GM12878 (cell line): ENCODE data around the gene BNIP5. TPM values are rescaled to one million over a fixed set of nuclear protein-coding genes. Genes with fewer than 3 reads are reported as not detected.

Experiments used
- ATAC-seq: fragments of 200-7000 bp; cut with Tn5 transposase; 3 replicates; pipeline ENCODE4 v1.9.1; 2020; ENCODE audit warnings: mild to moderate bottlenecking, moderate library complexity
- BruUV-seq: library from RNA; stranded (reverse); fragments of 400-500 nt; replicated peaks from 2 replicates; lab custom pipeline; 2021; lab: Mats Ljungman, UMichigan
- CTCF ChIA-PET: fragments of 300-600 bp; sonication (Branson Sonifier 250); formaldehyde crosslinking; extraction: SDS; loops from one replicate; lab custom pipeline; 2021; ENCODE audit warnings: inconsistent platforms; lab: Yijun Ruan, JAX
- POLR2A ChIA-PET: fragments of 350-600 bp; formaldehyde crosslinking; extraction: SDS; loops from one replicate; lab custom pipeline; 2021; ENCODE audit warnings: inconsistent platforms; lab: Charles Lee
- RAD21 ChIA-PET: fragments of 300-600 bp; sonication (Branson Sonifier 250); formaldehyde crosslinking; loops from one replicate; lab custom pipeline; 2023; ENCODE audit warnings: antibody characterized with exemption; ENCODE audit not compliant: unreplicated experiment; lab: Charles Lee
- SMC1A ChIA-PET: fragments of 300-600 bp; sonication (Branson Sonifier 250); formaldehyde crosslinking; loops from one replicate; lab custom pipeline; 2023; ENCODE audit not compliant: unreplicated experiment, uncharacterized antibody; lab: Charles Lee
- DNase-seq: peaks from one replicate; pipeline ENCODE4 v3.0.0-alpha.2; 2011; ENCODE audit warnings: low read depth, low spot score
- FAIRE-seq: peaks from 3 replicates; lab custom pipeline; 2011; peaks lifted over from hg19 to GRCh38; lab: Jason Lieb, UNC
- H2AFZ ChIP-seq: 2 replicates; pipeline ENCODE4 v1.6.0; 2011; ENCODE audit warnings: low read depth, low read length, control low read depth; ENCODE audit not compliant: control insufficient read depth
- H3K27ac ChIP-seq: 2 replicates; pipeline ENCODE4 v1.5.1; 2011; ENCODE audit warnings: control low read depth; ENCODE audit not compliant: control insufficient read depth, insufficient read depth
- H3K27me3 ChIP-seq, 2 experiments: replicated peaks in 1 of 2; 2 replicates each; pipeline versions ENCODE4 v1.6.0 to v1.6.1; 2011; ENCODE audit warnings: low read length in 1 of 2; ENCODE audit not compliant: control insufficient read depth in 2 of 2, insufficient read depth in 2 of 2
- H3K36me3 ChIP-seq, 2 experiments: 2 replicates each; pipeline ENCODE4 v1.5.1; 2011; ENCODE audit warnings: low read length in 1 of 2; ENCODE audit not compliant: control insufficient read depth in 2 of 2, insufficient read depth in 2 of 2
- H3K4me1 ChIP-seq: 2 replicates; pipeline ENCODE4 v1.6.1; 2011; ENCODE audit warnings: mild to moderate bottlenecking, low read length, moderate library complexity, mixed read lengths; ENCODE audit not compliant: control insufficient read depth, insufficient read depth
- H3K4me2 ChIP-seq: 2 replicates; pipeline ENCODE4 v1.6.0; 2011; ENCODE audit warnings: control low read depth; ENCODE audit not compliant: control insufficient read depth, insufficient read depth
- H3K4me3 ChIP-seq: fragments of 200-600 bp; sonication (generic); 2 replicates; pipeline ENCODE4 v1.5.1; 2016
- H3K79me2 ChIP-seq: 2 replicates; pipeline ENCODE4 v1.6.0; 2011; ENCODE audit warnings: low read length; ENCODE audit not compliant: control insufficient read depth, insufficient read depth
- H3K9ac ChIP-seq: 2 replicates; pipeline ENCODE4 v1.8.0; 2011; ENCODE audit warnings: low read length, control low read depth, mixed read lengths; ENCODE audit not compliant: control insufficient read depth, insufficient read depth
- H3K9me3 ChIP-seq: replicated peaks from 3 replicates; pipeline ENCODE4 v1.5.1; 2011; ENCODE audit warnings: mild to moderate bottlenecking, low read length; ENCODE audit not compliant: control insufficient read depth, insufficient read depth
- H4K20me1 ChIP-seq: 2 replicates; pipeline ENCODE4 v1.6.0; 2011; ENCODE audit not compliant: control insufficient read depth, insufficient read depth
- ASH2L ChIP-seq: fragments of 300-600, 200-600 bp; sonication (generic); IDR thresholded peaks from 2 replicates; pipeline ENCODE4 v1.6.1; 2017; ENCODE audit warnings: low read depth, mild to moderate bottlenecking, borderline replicate concordance
- ATF2 ChIP-seq: IDR thresholded peaks from 2 replicates; pipeline ENCODE4 v1.6.1; 2012; ENCODE audit warnings: low read length, inconsistent platforms
- BMI1 ChIP-seq: fragments of 450-650 bp; IDR thresholded peaks from 2 replicates; pipeline ENCODE4 v1.6.1; 2016; ENCODE audit warnings: mild to moderate bottlenecking, moderate library complexity, borderline replicate concordance
- E2F8 ChIP-seq: fragments of 450-650 bp; IDR thresholded peaks from 2 replicates; pipeline ENCODE4 v1.6.1; 2018; ENCODE audit warnings: mild to moderate bottlenecking, low read depth, moderate library complexity; ENCODE audit not compliant: partially characterized antibody
- E4F1 ChIP-seq: fragments of 450-650 bp; IDR thresholded peaks from 2 replicates; pipeline ENCODE4 v1.6.1; 2018; ENCODE audit warnings: borderline replicate concordance, mild to moderate bottlenecking; ENCODE audit not compliant: partially characterized antibody
- EED ChIP-seq: sonication (generic); IDR thresholded peaks from 2 replicates; pipeline ENCODE4 v1.6.1; 2016; ENCODE audit warnings: antibody characterized with exemption, low read depth
- EP300 ChIP-seq, 2 experiments: fragments of 150-350 bp in 1 of 2; IDR thresholded peaks; 2 replicates each; pipeline ENCODE4 v1.6.1; 2011 to 2012; ENCODE audit warnings: low read depth in 2 of 2, low read length in 2 of 2, borderline replicate concordance in 1 of 2, improper control_type of control experiment in 1 of 2, inconsistent platforms in 1 of 2; ENCODE audit not compliant: control insufficient read depth in 1 of 2
- KDM1A ChIP-seq: fragments of 200-600 bp; sonication (generic); IDR thresholded peaks from 2 replicates; pipeline ENCODE4 v1.6.1; 2016; ENCODE audit warnings: borderline replicate concordance
- MTA2 ChIP-seq: fragments of 450-650 bp; IDR thresholded peaks from 2 replicates; pipeline ENCODE4 v1.6.1; 2016; ENCODE audit warnings: low read depth, mild to moderate bottlenecking, moderate library complexity
- MXI1 ChIP-seq: fragments of 150-350 bp; IDR thresholded peaks from 2 replicates; pipeline ENCODE4 v1.6.1; 2011; ENCODE audit warnings: low read depth, mild to moderate bottlenecking, inconsistent platforms, low read length, improper control_type of control experiment
- RUNX3 ChIP-seq: IDR thresholded peaks from 2 replicates; pipeline ENCODE4 v1.6.1; 2012; ENCODE audit warnings: low read length, inconsistent platforms
- SIN3A ChIP-seq: IDR thresholded peaks from 2 replicates; pipeline ENCODE4 v1.6.1; 2012; ENCODE audit warnings: low read depth, low read length, improper control_type of control experiment
- SIX5 ChIP-seq: IDR thresholded peaks from 2 replicates; pipeline ENCODE4 v1.6.1; 2011; ENCODE audit warnings: mild to moderate bottlenecking, low read depth, low read length, moderate library complexity; ENCODE audit not compliant: severe bottlenecking
- TBL1XR1 ChIP-seq: IDR thresholded peaks from 2 replicates; pipeline ENCODE4 v1.6.1; 2012; ENCODE audit warnings: low read depth, low read length, improper control_type of control experiment
- USF1 ChIP-seq: IDR thresholded peaks from 2 replicates; pipeline ENCODE4 v1.6.1; 2011; ENCODE audit warnings: borderline replicate concordance, low read depth, mild to moderate bottlenecking, moderate library complexity, mixed read lengths, low read length; ENCODE audit not compliant: insufficient read depth; ENCODE audit errors: extremely low read length
- WGBS: methylation state at CpG from one replicate; pipeline ENCODE4 v1.1.6; 2016; ENCODE audit warnings: low lambda C conversion rate; ENCODE audit not compliant: insufficient replicate concordance, insufficient coverage; ENCODE audit errors: missing lambda C conversion rate; 5-methylcytosine and 5-hydroxymethylcytosine counted together
- in situ Hi-C: fragments of 300-500 bp; cut with MboI; formaldehyde crosslinking; loops from 9 replicates; pipeline ENCODE4 v1.14.3; 2018; ENCODE audit warnings: mixed read lengths
- intact Hi-C: fragments of 100-400 bp; cut with micrococcal nuclease; formaldehyde crosslinking; loops from one replicate; pipeline ENCODE4 v1.14.2; 2022; ENCODE audit not compliant: unreplicated experiment
- polyA plus RNA-seq, 11 experiments: library from polyadenylated mRNA; depleted of rRNA in 4 of 11; unstranded in 6 of 11; stranded (reverse) in 5 of 11; fragments of >200 nt; fragmentation: Nextera tagmentation in 4 of 11; fragmentation: Illumina TruSeq in 1 of 11; extraction: Ambion mirVana in 4 of 11; extraction: Trizol in 1 of 11; gene quantifications; 1 replicate in 1 of 11; 2 replicates in 10 of 11; pipeline versions ENCODE4 v1.2.1 to v1.2.3, GENCODE V29; 2011 to 2016; ENCODE audit warnings: inconsistent platforms in 2 of 11, missing spikeins in 2 of 11, low read depth in 1 of 11
- total RNA-seq, 4 experiments: library from RNA; depleted of rRNA in 3 of 4; stranded (reverse); fragments of >200 nt in 3 of 4; fragmentation: Illumina TruSeq in 1 of 4; extraction: Trizol in 1 of 4; gene quantifications; 2 replicates each; pipeline versions ENCODE4 v1.2.1 to v1.2.3, GENCODE V29; 2013 to 2021

BNIP5 gene
- total and polyA plus RNA-seq, 10 of the 15 experiments (the other 5 are each of a cell fraction or from before 2014, with no cell fraction given) = 0.02 to 0.68 (median 0.05) TPM; not detected in 2

- ChIA-PET POLR2A (interaction anchor here (0.5 to 0.6 kb wide), 2 partner anchors 78 to 227 kb away, joined by 5 to 6 read pairs; no protein-coding TSS in a partner anchor), SMC1A (interaction anchor here (0.9 kb wide), 1 partner anchor 24 kb away, joined by 3 read pairs; no protein-coding TSS in a partner anchor), CTCF (interaction anchor here (1.3 to 2.5 kb wide), 2 partner anchors 26 to 81 kb away, joined by 6 read pairs; no protein-coding TSS in a partner anchor), RAD21 (interaction anchor here (0.7 to 1.3 kb wide), 3 partner anchors 18 to 475 kb away, joined by 4 to 6 read pairs (median 5); no protein-coding TSS in a partner anchor)
- Histone ChIP-seq H3K4me1 (peaks cover 63% of the 10 kb centered on the region), H3K9me3 (no peaks in the 10 kb centered on the region), H3K36me3 (no peaks in the 10 kb centered on the region), H4K20me1 (no peaks in the 10 kb centered on the region), H2AFZ (peak overlapping the region; percentile 41; the same call in 1 of the 2 replicates), H3K27me3 (peaks cover 3 to 4% of the 10 kb centered on the region in 2 experiments; a peak in 2 of 4 replicates), H3K4me2 (peak overlapping the region; percentile 47; the same call in 1 of the 2 replicates), H3K27ac (peak overlapping the region; percentile 40), H3K79me2 (peaks cover 2% of the 10 kb centered on the region; the same call in 1 of the 2 replicates), H3K4me3 (no peak overlapping the region), H3K9ac (no peak overlapping the region)
- in situ Hi-C loops = no loop called here
- 26% methylated on average over 4 of the region's 4 CpGs for WGBS
- ATAC-seq (no peak), FAIRE-seq (no peak), DNase-seq (no peak)
- intact Hi-C loops = no loop called here
- BruUV-seq = no TSS peak
- TF ChIP-seq ASH2L = no peak
- TF ChIP-seq EP300 (IDR thresholded peaks at IDR 0.05; ENCODE audit: borderline replicate concordance in 1 of 2, control insufficient read depth in 1 of 2, low read depth in 2 of 2, low read length in 2 of 2) = no peak
- no peak for TF ChIP-seq BMI1
- no peak for TF ChIP-seq RUNX3
- TF ChIP-seq KDM1A = no peak
- no peak for TF ChIP-seq SIN3A
- TF ChIP-seq USF1 = no peak
- no peak for TF ChIP-seq MTA2
- no peak for TF ChIP-seq E2F8
- no peak for TF ChIP-seq SIX5
- TF ChIP-seq EED = no peak
- no peak for TF ChIP-seq E4F1
- no peak for TF ChIP-seq TBL1XR1
- no peak for TF ChIP-seq ATF2
- TF ChIP-seq MXI1 = no peak
Observed at GRCh38 chr6:36382976-36383375, 46.3 kb upstream of the BNIP5 start.
